ENCODE data around the gene B3GNT7. TPM values are rescaled to one million over a fixed set of nuclear protein-coding genes. Genes with fewer than 3 reads are reported as not detected.
A peak's percentile ranks its signal among the peaks of the same experiment; 100 is the strongest.

B3GNT7 gene
- total and polyA plus RNA-seq, 2 of the 8 experiments (the other 6 are each of a cell fraction or from before 2014, with no cell fraction given): 26.4 to 73.1 TPM

GRCh38 chr2:231374771-231375170 is 20.7 kb upstream of the B3GNT7 start:
- peak overlapping the region; percentile 89; the same call in 1 of the 2 replicates for H3K18ac ChIP-seq (ENCODE audit: extremely low read depth, low read length)
- no peak overlapping the region for H3K9ac ChIP-seq (replicated peaks in 1 of 4; ENCODE audit: extremely low read depth in 1 of 4, low read depth in 3 of 4, low read length in 3 of 4)
- no peak for DNase-seq (ENCODE audit: low read depth in 1 of 2, low spot score in 2 of 2)
- H4K5ac ChIP-seq (ENCODE audit: insufficient read length, low read depth, low read length): no peak overlapping the region
- no peak overlapping the region for H3K4me3 ChIP-seq (ENCODE audit: extremely low read depth in 1 of 4, insufficient read depth in 2 of 4, low read depth in 3 of 4, low read length in 4 of 4)
- 78% methylated on average over 2 of the region's 2 CpGs; no CpG with 5 or more reads in 1 of the 2 experiments for WGBS, 2 experiments (ENCODE audit: extremely low coverage in 1 of 2, insufficient coverage in 1 of 2, insufficient read length in 1 of 2, insufficient replicate concordance in 2 of 2, low coverage in 1 of 2, low lambda C conversion rate in 2 of 2, missing lambda C conversion rate in 1 of 2)
- H3K14ac ChIP-seq (ENCODE audit: insufficient read length): no peak overlapping the region
- peak overlapping the region; percentile 80; the same call in 1 of the 2 replicates for H2BK5ac ChIP-seq (ENCODE audit: low read depth, low read length)
- peaks cover 4 to 42% (median 30%) of the 10 kb centered on the region in 4 experiments for H3K4me1 ChIP-seq (replicated peaks in 1 of 4; ENCODE audit: control insufficient read depth in 3 of 4, insufficient read depth in 4 of 4, low read length in 3 of 4)
- no peaks in the 10 kb centered on the region; a peak in 2 of 7 replicates for H3K27me3 ChIP-seq (replicated peaks in 1 of 4; ENCODE audit: control insufficient read depth in 3 of 4, extremely low read depth in 1 of 4, insufficient read depth in 3 of 4, low read length in 3 of 4)
- H4K91ac ChIP-seq (replicated peaks; ENCODE audit: insufficient read length, low read length): peak overlapping the region; percentile 91
- no peaks in the 10 kb centered on the region for H3K79me2 ChIP-seq (ENCODE audit: control insufficient read depth in 1 of 2, insufficient read depth in 2 of 2, low read length in 2 of 2)
- H3K36me3 ChIP-seq (ENCODE audit: control insufficient read depth in 2 of 4, insufficient read depth in 4 of 4, low read length in 3 of 4): no peaks in the 10 kb centered on the region
- H3K4ac ChIP-seq (replicated peaks; ENCODE audit: insufficient read length, low read depth, low read length): peak overlapping the region; percentile 11
- H2BK15ac ChIP-seq (ENCODE audit: low read length): no peak overlapping the region
- peak overlapping the region; percentile 77 for H2BK120ac ChIP-seq (replicated peaks; ENCODE audit: low read depth, low read length)
- peak overlapping the region; percentile 91; the same call in 1 of the 2 replicates for H2BK20ac ChIP-seq (ENCODE audit: low read length)
- POLR2A ChIA-PET (ENCODE audit: partially characterized antibody): interaction anchor here (1.0 to 3.0 kb wide), 5 partner anchors 19 to 90 kb away, joined by 3 to 11 read pairs (median 5); partner anchors contain the start of gene NCL
- TF ChIP-seq RBBP5 (IDR thresholded peaks at IDR 0.05; ENCODE audit: borderline replicate concordance, low read depth, low read length) (no peak), YY1 (IDR thresholded peaks at IDR 0.05; ENCODE audit: low read depth, low read length) (no peak), EP300 (IDR thresholded peaks at IDR 0.05; ENCODE audit: borderline replicate concordance in 1 of 2, low read depth in 2 of 2, low read length in 2 of 2) (no peak), BRCA1 (IDR thresholded peaks at IDR 0.05; ENCODE audit: low read depth, low read length) (no peak), SP1 (IDR thresholded peaks at IDR 0.05; ENCODE audit: low read depth, low read length) (no peak), FOSL1 (IDR thresholded peaks at IDR 0.05; ENCODE audit: insufficient read depth, low read depth, low read length) (no peak), EZH2 (IDR thresholded peaks at IDR 0.05; ENCODE audit: low read depth, low read length, severe bottlenecking) (no peak), BCL11A (IDR thresholded peaks at IDR 0.05; ENCODE audit: low read depth in 2 of 2, low read length in 2 of 2) (no peak), RFX5 (IDR thresholded peaks at IDR 0.05; ENCODE audit: borderline replicate concordance, low read depth, low read length) (no peak)
- no peak overlapping the region for H3K23ac ChIP-seq (ENCODE audit: insufficient read length)
- H2AFZ ChIP-seq (ENCODE audit: low read length): no peak overlapping the region
- H4K8ac ChIP-seq (ENCODE audit: extremely low read depth, insufficient read depth, low read length): no peak overlapping the region
- H2AK5ac ChIP-seq (ENCODE audit: low read depth, low read length): 0 out of 2 replicates have a peak overlapping the region, but pooled peaks have one; percentile 79
- FAIRE-seq: no peak
- no peak overlapping the region for H3K56ac ChIP-seq (replicated peaks; ENCODE audit: insufficient read length, low read depth, low read length)
- H3K27ac ChIP-seq (ENCODE audit: low read depth, low read length): no peak overlapping the region
- no peaks in the 10 kb centered on the region for H3K9me3 ChIP-seq (ENCODE audit: insufficient read depth in 2 of 2, low read depth in 1 of 2, low read length in 1 of 2)
- H4K20me1 ChIP-seq (replicated peaks in 1 of 2; ENCODE audit: control insufficient read depth in 1 of 2, insufficient read depth in 2 of 2, low read length in 2 of 2): no peaks in the 10 kb centered on the region
- H2BK12ac ChIP-seq (ENCODE audit: low read depth, low read length): peak overlapping the region; percentile 62; the same call in 1 of the 2 replicates
- no peaks in the 10 kb centered on the region for H3K79me1 ChIP-seq (ENCODE audit: low read depth, low read length)
- H3K23me2 ChIP-seq (ENCODE audit: low read depth, low read length): 0 out of 2 replicates have a peak, but pooled peaks cover 4% of the 10 kb centered on the region
- no peak overlapping the region for H3K4me2 ChIP-seq (ENCODE audit: insufficient read depth in 1 of 2, low read depth in 2 of 2, low read length in 2 of 2)
- CTCF ChIA-PET (ENCODE audit: partially characterized antibody): interaction anchor here (1.0 to 26.8 kb wide), 9 partner anchors 9 to 147 kb away, joined by 3 to 617 read pairs (median 4); partner anchors contain the start of gene B3GNT7
